Adrenal gland (tissue), 12 donors: Measurements from ENCODE around the gene ARFIP1. TPM values are rescaled to one million over a fixed set of nuclear protein-coding genes. Genes with fewer than 3 reads are reported as not detected.
"Not testable (repeated sequence)": the region's sequence is repeated elsewhere in the genome, so short reads cannot be mapped to it uniquely, and the experiment has no call there.

Experiments used
- DNase-seq, 7 donors: peaks; one replicate each; pipeline ENCODE4 v3.0.0-alpha.2; 2019 to 2020
- H3K27ac ChIP-seq, 5 donors: fragments of 200-600 bp; sonication (generic) in 4 of 5; 1 replicate in 3 of 5; 2 replicates in 2 of 5; pipeline versions ENCODE4 v1.5.1 to v1.8.0; 2016 to 2020; ENCODE audit warnings: mild to moderate bottlenecking in 1 of 5
- H3K27me3 ChIP-seq: fragments of 200-600 bp; 2 replicates; pipeline ENCODE4 v1.8.0; 2021
- H3K36me3 ChIP-seq, 2 donors: fragments of 200-600 bp; replicated peaks in 1 of 2; 1 replicate in 1 of 2; 2 replicates in 1 of 2; pipeline versions ENCODE4 v1.5.1 to v1.8.0; 2018 to 2022
- H3K4me1 ChIP-seq, 2 donors: fragments of 200-600 bp; replicated peaks in 1 of 2; 1 replicate in 1 of 2; 2 replicates in 1 of 2; pipeline versions ENCODE4 v1.5.1 to v1.8.0; 2018 to 2021
- H3K4me3 ChIP-seq, 4 donors: fragments of 200-600 bp; sonication (generic) in 3 of 4; one replicate each; pipeline ENCODE4 v1.5.1; 2016 to 2018
- H3K9me3 ChIP-seq, 3 donors: fragments of 200-600 bp; sonication (generic) in 1 of 3; replicated peaks in 1 of 3; 1 replicate in 2 of 3; 2 replicates in 1 of 3; pipeline versions ENCODE4 v1.5.1 to v1.8.0; 2016 to 2021
- POLR2A ChIP-seq, 2 donors: fragments of 450-650 bp; IDR thresholded peaks; one replicate each; pipeline ENCODE4 v1.6.1; 2017; ENCODE audit warnings: antibody characterized with exemption in 2 of 2, mild to moderate bottlenecking in 2 of 2, moderate library complexity in 1 of 2
- WGBS, 4 donors: extraction: QIAGEN DNeasy Blood & Tissue Kit in 2 of 4; methylation state at CpG; one replicate each; pipeline versions ENCODE4 v1.1.5 to v1.1.7; 2013 to 2017; 5-methylcytosine and 5-hydroxymethylcytosine counted together
- intact Hi-C, 2 donors: fragments of 100-400 bp; cut with DNase I; formaldehyde crosslinking; loops; one replicate each; pipeline versions ENCODE4 v1.14.1 to v1.15.0; 2022 to 2023
- polyA plus RNA-seq, 3 donors: library from polyadenylated mRNA; stranded (reverse); fragments of 200-250 nt in 2 of 3; fragments of 350-450 nt in 1 of 3; fragmentation: Illumina TruSeq in 1 of 3; extraction: RNeasy Lipid Tissue Mini Kit (QIAGEN cat#74804) in 1 of 3; gene quantifications; one replicate each; pipeline ENCODE4 v1.2.3, GENCODE V29; 2013 to 2014
- total RNA-seq, 9 donors: library from RNA; depleted of rRNA in 4 of 9; stranded (reverse); fragments of >200 nt in 4 of 9; fragments of 120-200 nt in 1 of 9; fragmentation: NEBNext Ultra II Directional in 1 of 9; extraction: Animal tissue kit (Norgen Biotek cat#: 25700) in 1 of 9; gene quantifications; one replicate each; pipeline versions ENCODE4 v1.1.0 to v1.2.4, GENCODE V29; 2013 to 2023
- TF ChIP-seq, protein P1 (sequence below), 6 experiments: fragments of 450-650 bp in 4 of 6; fragments of 200-600 bp in 2 of 6; sonication (generic) in 1 of 6; IDR thresholded peaks; 1 replicate in 5 of 6; 2 replicates in 1 of 6; pipeline versions ENCODE4 v1.5.1 to v1.8.0; 2016 to 2021; ENCODE audit warnings: antibody characterized with exemption in 6 of 6, mild to moderate bottlenecking in 2 of 6, moderate library complexity in 1 of 6
- donor health status: healthy with polysubstance abuse.
- donor health status: Bipolar disorder and iron deficiency.
- donor health status: DM: yes; HTN: yes; CAD: no.
- donor health status: DM: no; HTN: no; CAD: no.
- donor health status: DM: no; HTN: no; CAD: no.
- donor health status: DM: yes; HTN: yes; CAD: no.

ARFIP1 gene
- total and polyA plus RNA-seq, 12 donors, result 15.2 to 43.3 (median 28.3) TPM

GRCh38 chr4:152836936-152837335 is 57.2 kb downstream of the ARFIP1 start:
- Histone ChIP-seq H3K9me3 (no peaks in the 10 kb centered on the region), H3K4me3 (no peak overlapping the region), H3K27ac (no peak overlapping the region), H3K27me3 (no peaks in the 10 kb centered on the region), H3K36me3 (no peaks in the 10 kb centered on the region), H3K4me1 (no peaks in the 10 kb centered on the region)
- WGBS, 4 donors, result 94 to 100% (median 95%) methylated on average over 3 of the region's 3 CpGs
- intact Hi-C loops, result no loop called here
- TF ChIP-seq, protein P1, sequence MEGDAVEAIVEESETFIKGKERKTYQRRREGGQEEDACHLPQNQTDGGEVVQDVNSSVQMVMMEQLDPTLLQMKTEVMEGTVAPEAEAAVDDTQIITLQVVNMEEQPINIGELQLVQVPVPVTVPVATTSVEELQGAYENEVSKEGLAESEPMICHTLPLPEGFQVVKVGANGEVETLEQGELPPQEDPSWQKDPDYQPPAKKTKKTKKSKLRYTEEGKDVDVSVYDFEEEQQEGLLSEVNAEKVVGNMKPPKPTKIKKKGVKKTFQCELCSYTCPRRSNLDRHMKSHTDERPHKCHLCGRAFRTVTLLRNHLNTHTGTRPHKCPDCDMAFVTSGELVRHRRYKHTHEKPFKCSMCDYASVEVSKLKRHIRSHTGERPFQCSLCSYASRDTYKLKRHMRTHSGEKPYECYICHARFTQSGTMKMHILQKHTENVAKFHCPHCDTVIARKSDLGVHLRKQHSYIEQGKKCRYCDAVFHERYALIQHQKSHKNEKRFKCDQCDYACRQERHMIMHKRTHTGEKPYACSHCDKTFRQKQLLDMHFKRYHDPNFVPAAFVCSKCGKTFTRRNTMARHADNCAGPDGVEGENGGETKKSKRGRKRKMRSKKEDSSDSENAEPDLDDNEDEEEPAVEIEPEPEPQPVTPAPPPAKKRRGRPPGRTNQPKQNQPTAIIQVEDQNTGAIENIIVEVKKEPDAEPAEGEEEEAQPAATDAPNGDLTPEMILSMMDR (IDR thresholded peaks at IDR 0.05), result no peak
- TF ChIP-seq POLR2A (IDR thresholded peaks at IDR 0.05), result no peak
- no peak for DNase-seq

GRCh38 chr4:152839729-152840128 is 60.0 kb downstream of the ARFIP1 start:
- H3K4me1 ChIP-seq, H3K27ac ChIP-seq, H3K27me3 ChIP-seq, H3K4me3 ChIP-seq, DNase-seq, H3K36me3 ChIP-seq, H3K9me3 ChIP-seq: not testable (repeated sequence)
- intact Hi-C loops, result loop anchor here in 1 of 2 donors (5.0 kb wide), 1 partner anchor 243 kb away; no protein-coding TSS in a partner anchor
- WGBS, 4 donors, result 79 to 86% (median 82%) methylated on average over 1 of the region's 1 CpG

- intact Hi-C loops, result loop anchor here in 1 of 2 donors (5.0 kb wide), 1 partner anchor 239 kb away; no protein-coding TSS in a partner anchor
- Histone ChIP-seq H3K4me1 (peaks cover 0 to 3% of the 10 kb centered on the region in 2 donors), H3K27me3 (no peaks in the 10 kb centered on the region), H3K9me3 (no peaks in the 10 kb centered on the region), H3K27ac (no peak overlapping the region), H3K36me3 (no peaks in the 10 kb centered on the region), H3K4me3 (no peak overlapping the region)
- 83 to 93% (median 92%) methylated on average over 7 to 11 of the region's 11 CpGs for WGBS, 4 donors
- TF ChIP-seq, protein P1 (IDR thresholded peaks at IDR 0.05), result no peak
- TF ChIP-seq POLR2A (IDR thresholded peaks at IDR 0.05), result no peak
- no peak for DNase-seq
Observed at GRCh38 chr4:152843481-152844090, 63.8 kb downstream of the ARFIP1 start.

DNA sequence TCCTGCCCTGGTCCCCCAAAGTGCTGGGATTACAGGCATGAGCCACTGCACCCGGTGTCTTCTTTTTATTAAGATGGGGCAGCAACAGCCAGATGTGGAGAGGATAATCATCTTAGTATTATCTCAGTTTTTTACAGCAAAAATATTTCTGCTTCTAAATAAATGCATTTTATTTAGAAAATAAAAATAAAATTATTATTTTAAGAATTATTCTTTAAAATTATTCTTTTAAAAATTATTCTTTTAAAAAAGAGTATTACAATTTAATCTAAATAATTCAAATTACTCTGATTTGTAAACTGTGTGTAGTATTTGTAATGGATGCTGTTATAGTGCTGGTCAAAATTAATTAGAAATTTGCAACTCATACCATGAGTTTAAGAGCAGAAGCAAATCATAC is 67.6 kb downstream of the ARFIP1 start:
- peaks cover 0 to 9% of the 10 kb centered on the region in 2 donors for H3K4me1 ChIP-seq
- H3K9me3 ChIP-seq, result no peaks in the 10 kb centered on the region
- no peak for DNase-seq
- no peak overlapping the region for H3K27ac ChIP-seq
- 93 to 97% (median 96%) methylated on average over 1 of the region's 1 CpG for WGBS, 4 donors
- TF ChIP-seq, protein P1 (IDR thresholded peaks at IDR 0.05), result no peak
- TF ChIP-seq POLR2A (IDR thresholded peaks at IDR 0.05), result no peak
- no peak overlapping the region for H3K4me3 ChIP-seq
- H3K36me3 ChIP-seq, result no peaks in the 10 kb centered on the region
- no peaks in the 10 kb centered on the region for H3K27me3 ChIP-seq
- intact Hi-C loops, result loop anchor here (5.0 kb wide), 2 partner anchors 235 to 280 kb away; no protein-coding TSS in a partner anchor

GRCh38 chr4:152848508-152848907 is 68.8 kb downstream of the ARFIP1 start:
- Histone ChIP-seq H3K4me1 (peaks cover 0 to 9% of the 10 kb centered on the region in 2 donors), H3K36me3 (no peaks in the 10 kb centered on the region), H3K27me3 (no peaks in the 10 kb centered on the region), H3K9me3 (peaks cover 0 to 10% (median 10%) of the 10 kb centered on the region in 3 donors), H3K4me3 (no peak overlapping the region), H3K27ac (no peak overlapping the region)
- intact Hi-C loops, result loop anchor here (5.0 kb wide), 2 partner anchors 234 to 279 kb away; no protein-coding TSS in a partner anchor
- no peak for TF ChIP-seq POLR2A (IDR thresholded peaks at IDR 0.05)
- TF ChIP-seq, protein P1 (IDR thresholded peaks at IDR 0.05), result no peak
- WGBS, 4 donors, result 92 to 97% (median 93%) methylated on average over 3 of the region's 3 CpGs
- DNase-seq, result no peak
